HG03442 (cell line): ENCODE measurements around the gene PARD3.

ENCODE experiments used
- ATAC-seq: cut with Tn5 transposase; IDR thresholded peaks from one replicate; pipeline ENCODE4 v1.9.1; 2021; ENCODE audit warnings: mild to moderate bottlenecking, moderate library complexity; ENCODE audit not compliant: unreplicated experiment

Gene PARD3

DNA sequence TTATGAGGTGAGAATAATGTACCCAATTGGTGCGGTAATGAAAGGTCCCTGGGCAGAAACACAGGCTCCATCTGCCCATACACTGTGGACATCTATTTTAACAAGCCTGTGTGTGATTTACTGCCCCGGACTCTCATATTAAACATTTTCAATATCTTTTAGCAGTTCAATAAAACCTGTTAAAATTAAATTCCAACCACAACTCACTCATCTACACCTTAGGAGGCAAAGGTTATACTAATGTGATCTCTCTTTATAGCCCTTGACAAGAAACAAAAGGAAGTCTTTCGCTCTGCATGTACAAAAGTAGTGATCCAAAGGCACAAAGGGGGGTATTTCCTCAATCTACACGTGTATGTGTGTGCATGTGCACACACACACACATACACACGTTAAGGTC, 186.0 kb downstream of the PARD3 start:
- ATAC-seq: no peak

DNA sequence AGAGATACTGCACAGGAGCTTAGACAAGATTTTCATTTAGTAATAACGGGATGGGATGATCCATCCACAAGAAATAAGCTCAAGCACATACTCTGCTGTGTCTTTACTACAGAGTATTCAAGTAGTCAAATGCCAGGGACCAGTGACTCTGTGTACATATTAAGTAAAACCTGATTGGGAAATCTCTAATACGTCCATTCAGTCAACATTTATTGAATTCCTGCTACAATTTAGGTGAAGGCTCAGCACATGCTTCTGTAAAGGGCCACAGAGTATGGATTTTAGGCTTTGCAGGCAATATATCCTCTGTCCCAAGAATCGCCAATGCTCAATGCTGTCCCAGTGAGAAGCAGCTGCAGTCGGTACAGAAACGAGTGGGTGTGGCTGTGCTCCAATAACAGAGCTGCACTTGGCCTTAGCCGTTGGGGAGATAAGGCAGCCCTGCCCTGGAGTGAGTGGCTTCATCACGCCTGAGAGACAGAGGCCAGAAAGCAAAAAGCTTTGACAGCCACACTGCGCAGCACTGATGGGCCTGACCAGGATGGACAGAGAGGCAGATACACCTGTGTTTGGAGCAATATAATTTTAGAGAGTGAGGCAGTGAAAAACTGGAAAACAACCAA, 186.8 kb downstream of the PARD3 start:
- no peak for ATAC-seq

DNA sequence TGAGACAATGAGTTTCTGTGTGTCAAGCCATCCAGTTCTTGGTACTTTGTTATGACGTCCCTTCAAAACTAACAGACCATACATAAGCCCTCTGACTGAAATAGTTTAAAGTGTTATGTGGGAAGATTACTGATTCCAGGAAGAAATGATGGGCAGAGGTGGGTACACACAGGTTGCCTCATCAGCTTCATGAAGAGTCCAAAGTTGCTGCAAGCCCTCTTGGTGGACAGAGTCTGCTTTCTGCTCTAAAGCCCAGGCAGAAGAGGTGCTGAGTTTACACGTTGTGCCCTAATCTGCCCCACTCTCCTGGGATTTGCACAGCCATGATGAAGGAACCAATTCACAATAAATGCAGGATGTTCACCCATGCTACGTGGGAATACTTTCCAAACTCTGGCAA, 187.4 kb downstream of the PARD3 start:
- no peak for ATAC-seq

DNA sequence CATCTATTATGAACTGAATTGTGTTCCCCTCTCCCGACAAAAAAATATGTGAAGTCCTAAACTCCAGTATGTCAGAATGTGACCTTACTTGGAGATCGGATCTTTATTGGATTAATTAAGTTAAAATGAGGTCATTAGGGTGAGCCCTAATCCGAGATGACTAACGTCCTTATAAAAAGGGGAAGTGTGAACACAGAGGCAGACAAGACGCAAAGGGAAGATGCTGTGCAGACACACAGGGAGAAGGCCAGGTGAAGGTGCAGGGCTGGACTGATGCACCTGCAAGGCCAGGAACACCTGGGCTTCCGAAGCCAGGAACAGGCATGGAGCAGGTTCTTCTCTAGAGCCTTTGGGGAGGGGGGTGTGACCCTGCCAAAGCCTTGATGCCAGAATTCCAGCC, 187.8 kb downstream of the PARD3 start:
- ATAC-seq: no peak

DNA sequence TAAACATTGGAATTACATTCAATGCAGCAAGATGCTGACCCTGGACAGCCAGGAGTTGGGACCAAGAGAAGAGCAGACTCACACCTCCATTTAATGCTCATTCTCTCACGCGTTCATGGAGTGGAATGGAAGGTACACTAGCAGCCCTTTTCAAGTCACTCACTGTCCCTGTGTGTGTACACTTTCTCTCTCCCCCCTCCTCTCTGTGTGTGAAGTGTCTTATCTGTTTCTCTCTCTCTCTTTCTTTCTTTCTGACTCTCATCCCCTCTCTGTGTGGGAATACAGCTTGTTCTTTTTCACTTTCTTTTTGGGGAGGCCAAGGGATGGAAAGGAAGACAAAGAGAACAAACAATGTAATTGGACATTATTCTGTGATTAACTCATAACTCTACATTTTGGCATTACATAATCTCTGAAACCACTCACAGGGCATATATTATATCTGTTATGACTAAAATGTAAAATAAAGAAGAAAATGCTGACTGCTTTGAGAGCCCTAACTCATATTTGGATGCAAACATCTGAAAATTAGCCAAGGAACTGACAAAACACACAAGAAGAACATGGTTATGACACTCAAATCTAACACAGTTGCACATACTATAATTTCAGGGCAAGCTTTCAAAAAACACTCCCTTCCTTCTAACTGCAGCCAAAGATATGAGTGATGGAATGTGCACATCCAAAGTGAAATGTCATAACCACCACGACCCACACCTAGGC, 188.8 kb downstream of the PARD3 start:
- no peak for ATAC-seq

DNA sequence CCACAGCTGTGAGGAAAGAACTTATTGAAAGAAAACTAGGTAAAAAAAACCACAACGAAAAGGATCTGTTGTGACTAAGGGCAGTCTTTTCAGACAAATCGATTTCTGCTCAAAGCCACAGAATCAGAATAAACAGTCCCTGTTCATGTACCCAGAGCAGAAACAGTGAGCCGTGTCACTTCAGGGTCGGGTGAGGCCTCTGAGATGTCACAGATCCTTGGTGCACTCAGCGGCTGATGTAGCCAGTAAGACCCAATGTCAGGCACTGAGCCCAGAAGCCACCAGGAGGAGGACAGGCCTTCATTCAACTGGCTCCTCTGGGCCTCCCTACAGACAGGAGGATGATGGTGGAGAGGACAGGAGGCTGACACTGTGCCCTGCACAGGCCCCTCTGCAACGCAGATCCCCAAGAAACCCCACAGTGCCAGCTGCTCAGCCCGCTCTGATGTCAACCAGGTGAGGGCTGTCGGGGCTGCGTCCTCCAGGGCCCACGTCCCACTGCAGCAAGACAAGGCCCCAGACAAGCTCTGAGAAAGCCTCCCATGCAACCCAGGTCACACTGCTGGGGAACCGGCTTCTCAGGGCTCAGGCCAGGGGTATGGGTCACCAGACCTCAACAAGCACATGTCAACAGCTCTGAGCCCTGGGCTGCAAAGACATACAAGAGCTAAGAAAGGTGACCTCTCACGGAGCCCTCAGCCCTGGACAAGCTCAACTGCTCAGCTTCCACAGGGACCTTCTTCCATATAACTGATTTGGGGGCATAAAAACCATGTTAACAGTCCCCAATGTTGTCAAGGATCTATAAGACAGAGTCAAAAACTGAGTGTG, 190.6 kb downstream of the PARD3 start:
- no peak for ATAC-seq

DNA sequence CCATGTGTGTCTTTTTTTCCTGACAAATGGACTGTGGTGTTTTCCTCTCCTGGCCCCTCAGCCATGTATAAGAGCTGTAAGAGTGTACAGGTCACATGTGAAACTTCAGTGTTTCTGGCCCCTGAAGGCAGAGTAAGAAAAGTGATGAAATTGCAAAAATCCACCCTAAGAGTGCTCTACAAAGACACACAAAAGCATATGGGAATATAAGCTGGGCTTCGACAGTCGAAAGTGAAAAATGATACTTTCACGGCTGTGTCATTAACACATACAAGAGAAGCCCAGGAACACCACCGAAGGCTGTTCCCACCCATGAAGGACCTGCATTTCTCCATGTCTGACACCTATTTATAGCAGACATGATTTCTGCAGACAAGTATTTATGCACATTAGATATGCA, 192.2 kb downstream of the PARD3 start:
- no peak for ATAC-seq

DNA sequence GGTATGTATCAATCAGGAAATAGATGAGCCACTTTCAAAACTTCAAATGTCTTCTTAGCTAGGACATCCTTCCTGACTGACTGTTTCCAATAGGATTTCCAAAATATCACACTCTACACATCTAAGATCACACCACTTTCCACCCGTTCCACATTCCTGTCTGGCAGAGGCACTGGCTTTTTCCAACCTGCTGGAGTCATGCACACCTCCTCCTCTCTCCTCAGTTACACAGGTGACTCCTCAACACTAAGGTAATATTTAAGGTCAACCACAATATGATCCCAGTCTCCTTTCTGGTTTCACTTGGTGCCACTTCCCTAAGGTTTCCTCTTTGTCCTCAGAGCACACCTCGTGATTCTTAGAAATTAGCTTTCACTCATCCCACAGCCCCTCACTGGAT, 196.5 kb downstream of the PARD3 start:
- no peak for ATAC-seq

DNA sequence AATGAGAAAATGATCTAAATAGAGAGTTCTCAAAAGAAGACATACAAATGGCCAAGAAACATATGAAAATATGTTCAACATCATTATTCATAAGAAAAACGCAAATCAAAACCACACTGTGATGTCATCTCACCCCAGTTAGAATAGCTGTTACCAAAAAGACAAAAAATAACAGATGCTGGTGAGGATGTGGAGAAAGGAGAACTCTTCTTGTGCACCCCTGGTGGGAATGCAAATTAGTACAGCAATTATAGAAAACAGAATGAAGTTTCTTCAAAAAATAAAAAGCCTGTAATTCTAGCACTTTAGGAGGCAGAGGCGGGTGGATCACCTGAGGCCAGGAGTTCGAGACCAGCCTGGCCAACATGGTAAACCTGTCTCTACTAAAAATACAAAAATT, 199.3 kb downstream of the PARD3 start:
- no peak for ATAC-seq

DNA sequence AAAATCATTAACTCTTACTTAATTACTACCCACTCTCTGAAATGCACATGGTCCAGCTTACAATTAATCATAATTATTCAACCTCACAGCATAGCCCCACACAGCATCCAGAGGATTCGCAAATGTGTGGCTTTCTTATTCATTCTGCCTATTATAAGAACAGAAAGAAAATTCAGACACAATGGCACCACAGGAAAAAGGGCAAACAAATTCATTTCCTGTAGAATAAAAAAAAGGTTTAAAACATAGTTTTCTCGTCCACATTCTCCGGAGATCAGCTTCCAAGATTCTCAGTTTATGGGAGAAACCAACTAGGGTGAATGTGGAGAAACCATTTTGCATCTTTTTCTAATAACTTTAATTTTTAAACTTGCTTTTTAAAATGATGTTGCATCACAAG, 201.6 kb downstream of the PARD3 start:
- ATAC-seq: no peak

DNA sequence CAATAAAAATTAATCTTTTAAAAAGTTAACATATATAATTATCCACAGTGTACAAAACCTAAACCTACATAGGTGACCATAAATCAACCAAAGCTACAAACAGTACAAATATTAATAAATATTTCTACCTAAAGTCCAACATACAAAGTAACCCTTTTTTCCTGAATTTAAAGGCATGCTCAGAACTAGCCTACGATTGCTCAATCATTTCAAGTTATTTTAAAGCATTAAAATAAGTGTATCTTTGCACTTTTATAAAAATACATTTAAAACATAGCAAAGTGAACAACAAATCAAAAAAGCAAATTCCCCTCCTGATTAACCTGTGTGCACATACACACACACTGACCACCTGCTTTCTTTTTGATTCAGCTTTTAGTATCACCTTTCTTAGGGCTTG, 202.2 kb downstream of the PARD3 start:
- no peak for ATAC-seq

DNA sequence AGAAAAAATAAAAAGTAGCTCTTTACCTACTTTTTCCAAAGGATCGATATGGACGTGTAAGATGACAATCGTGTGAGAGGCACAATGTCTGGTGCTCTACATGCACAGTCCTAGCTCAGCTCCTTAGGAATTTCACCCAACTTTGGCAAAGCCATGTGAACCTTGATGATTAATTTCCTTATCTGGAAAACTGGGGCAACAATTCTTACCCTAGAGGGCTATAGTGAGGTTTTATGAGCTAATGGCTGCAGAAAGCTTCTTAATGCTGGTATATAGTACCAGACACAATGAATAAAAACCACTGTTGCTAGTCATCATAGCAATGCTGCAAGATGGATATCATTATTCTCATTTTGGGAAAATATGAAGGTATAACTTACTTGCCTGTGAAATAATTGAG, 202.7 kb downstream of the PARD3 start:
- no peak for ATAC-seq

DNA sequence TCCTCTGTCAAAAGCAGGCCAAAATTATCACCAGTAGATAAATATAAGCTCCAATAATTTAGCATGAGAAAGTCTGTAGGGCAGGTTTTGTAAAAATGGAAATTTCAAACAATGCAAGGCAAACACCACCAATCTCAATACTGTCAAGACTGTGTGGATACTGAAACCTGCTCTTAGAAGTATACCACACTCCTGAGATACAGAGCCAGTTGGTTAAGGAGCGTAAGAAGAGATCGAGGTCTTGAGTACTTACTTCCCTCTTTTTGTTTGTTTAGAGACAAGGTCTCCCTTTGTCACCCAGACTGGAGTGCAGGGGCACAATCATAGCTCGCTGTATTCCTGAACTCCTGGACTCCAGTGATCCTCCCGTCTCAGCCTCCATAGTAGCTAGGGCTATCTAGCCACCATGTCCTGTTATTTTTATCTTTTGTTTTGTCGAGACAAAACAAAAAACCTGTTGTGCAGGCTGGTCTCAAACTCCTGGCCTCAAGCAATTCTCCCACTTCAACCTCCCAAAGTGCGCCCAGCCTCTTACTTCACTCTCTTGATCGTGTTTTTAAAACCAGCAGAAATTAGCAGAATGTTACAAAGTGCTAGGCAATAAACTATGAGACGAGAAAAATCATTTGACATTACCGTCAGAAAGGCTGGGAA, 205.7 kb downstream of the PARD3 start:
- ATAC-seq: no peak

DNA sequence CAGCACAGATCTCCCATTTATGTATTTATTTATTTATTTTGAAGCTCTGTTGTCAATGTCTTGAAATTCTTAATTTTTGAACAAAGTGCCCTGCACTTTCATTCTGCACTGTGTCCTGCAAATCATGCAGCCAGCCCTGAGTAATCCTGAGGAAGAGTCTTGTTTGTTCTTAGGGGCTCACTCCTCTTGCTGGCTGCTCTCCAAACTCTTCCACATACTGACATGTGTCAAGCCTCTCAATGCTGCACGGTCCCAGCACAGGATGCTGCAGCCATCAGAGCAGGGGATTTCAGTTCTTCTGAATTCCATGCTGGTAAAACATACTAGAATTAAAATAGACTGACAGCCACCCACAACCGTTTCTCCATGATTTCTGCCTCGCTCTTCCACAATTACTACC, 207.2 kb downstream of the PARD3 start:
- no peak for ATAC-seq

DNA sequence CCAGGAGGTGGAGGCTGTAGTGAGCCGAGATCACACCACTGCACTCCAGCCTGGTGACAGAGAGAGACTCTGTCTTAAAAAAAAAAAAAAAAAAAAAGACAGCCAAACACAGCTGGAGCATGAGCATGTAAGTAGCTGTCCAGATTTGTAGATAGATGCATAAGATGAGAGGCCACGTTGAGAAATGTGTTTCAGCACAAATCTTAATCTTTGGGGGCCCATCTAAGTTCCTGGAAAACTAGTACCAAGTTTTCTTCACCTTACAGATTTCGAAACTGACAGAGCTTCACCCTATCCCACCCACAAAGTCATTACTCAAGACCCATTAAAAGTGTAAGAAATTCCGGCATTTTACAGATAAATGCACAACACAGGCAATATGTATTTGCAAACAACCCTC, 208.2 kb downstream of the PARD3 start:
- ATAC-seq: no peak

DNA sequence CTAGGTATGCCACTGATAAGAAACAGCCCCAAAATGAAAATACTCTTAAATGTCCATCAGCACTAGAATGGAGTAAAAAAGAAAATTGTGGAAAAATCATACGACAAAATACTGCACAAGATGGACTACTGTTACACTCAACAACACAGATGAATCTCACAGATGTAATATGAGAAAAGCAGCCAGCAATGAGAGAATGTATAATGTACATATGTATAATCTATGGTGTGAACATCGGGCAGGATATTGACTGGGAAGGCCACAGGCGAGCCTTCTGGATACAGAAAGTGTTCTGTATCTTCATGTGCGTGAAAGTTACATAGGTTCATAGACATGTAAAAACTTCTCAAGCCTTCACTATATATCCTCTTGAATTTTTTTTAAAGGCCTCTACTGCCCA, 212.6 kb downstream of the PARD3 start:
- ATAC-seq: no peak

DNA sequence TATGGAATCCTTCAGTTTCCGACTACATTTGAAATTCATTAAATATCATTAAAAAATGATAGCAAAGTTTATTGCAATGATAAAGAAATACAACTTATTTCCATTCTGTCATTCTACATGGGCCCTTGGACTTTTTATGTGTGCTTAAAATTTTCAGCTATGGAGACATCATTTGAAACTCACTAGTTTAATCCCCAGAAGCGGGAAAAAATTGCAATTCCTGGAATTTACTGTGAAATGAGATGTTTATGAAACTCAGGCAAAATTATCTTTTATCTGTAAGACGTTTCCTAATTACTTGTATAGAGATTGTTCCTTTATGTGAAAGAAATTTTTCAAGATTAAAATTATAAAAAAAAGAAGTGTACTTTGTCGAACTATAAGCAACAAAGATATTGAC, 213.4 kb downstream of the PARD3 start:
- ATAC-seq: no peak

DNA sequence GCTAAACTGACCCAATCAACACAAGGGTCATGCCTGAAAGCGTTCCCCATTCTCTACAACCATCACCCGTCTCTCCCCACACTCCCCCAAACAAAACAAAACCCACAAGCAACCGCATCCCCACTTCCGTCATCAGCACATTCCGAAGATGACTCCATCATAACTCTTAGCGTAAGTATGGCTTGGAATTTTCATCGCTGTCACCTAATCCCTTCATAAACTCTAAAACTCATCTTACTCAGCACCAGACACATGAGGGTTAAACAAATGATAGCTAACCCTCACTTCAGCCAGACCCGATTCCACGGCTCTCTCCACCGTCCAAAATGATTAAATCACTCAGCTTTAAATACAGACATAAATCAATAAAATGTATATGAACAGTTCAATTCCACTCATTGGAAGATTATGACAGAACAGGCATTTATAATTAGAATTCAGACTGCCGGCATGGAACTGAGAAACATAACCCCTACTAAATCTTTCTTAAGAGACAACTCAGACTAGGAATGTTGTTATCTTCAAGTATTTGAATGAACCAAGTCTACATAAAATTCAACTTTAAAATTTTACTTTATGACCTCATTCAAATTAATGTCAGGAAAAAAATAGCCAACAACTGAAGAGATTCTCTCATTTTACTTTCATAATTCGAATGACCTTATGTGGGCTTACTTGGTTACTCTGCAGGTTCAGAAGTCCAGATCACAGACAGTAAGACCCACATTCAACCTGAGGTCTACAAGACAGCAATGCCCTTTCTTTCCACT, 215.9 kb downstream of the PARD3 start:
- ATAC-seq: no peak

DNA sequence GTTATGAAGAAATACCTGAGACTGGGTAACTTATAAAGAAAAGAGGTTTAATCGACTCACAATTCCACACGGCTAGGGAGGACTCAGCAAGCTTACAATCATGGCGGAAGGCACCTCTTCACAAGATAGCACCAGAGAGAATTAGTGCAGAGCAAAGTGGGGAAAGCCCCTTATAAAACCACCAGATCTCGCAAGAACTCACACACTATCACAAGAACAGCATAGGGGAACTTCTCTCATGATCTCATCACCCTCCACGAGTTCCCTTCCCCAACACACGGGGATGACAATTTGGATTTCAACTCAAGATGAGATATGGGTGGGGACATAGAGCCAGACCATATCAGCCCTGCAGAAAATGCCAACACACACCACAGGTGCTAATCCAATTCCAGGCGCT, 218.7 kb downstream of the PARD3 start:
- ATAC-seq: no peak

DNA sequence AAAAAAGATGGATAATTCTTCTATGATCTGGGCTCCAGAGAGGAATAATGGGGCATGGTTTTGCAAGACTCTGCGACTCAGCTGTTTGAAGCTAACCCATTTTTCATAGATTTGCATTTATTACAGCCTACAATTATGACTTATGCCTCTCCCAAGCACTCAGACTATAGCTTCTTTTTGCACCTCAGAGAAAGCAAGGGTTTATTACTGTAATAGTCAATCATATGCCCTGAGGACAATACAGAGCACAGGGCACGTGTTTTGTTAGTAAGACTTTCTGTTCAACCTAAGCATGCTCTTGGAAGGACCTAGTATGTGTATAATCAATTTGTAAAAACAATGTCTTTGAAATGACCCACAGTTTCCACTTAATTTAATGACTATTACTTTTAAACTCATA, 221.2 kb downstream of the PARD3 start:
- ATAC-seq: no peak

DNA sequence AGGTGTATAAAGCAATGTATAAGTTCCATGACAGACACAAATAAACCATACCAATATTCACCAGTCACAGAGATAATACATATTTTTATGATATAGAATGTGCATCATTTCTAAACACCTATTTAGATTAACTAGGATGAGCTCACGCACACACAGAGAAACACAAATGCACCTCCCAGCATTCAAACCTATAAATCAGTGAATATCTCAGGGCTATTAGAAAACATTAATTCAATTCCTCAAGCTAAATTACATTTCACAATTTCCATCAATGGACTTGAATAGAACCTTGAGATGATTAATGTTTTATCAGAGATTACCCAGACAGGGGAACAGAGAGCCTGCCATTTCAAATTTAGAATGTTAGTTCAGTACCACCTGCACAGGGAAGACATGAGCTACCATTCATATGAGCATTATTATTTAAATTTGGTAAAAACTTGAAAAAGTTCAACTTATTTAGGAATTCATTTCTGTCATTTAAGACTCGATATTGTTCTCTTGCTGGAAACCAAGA, 221.7 kb downstream of the PARD3 start:
- ATAC-seq: no peak
